ENCODE measurements around the gene ABR. TPM values are rescaled to one million over a fixed set of nuclear protein-coding genes. Genes with fewer than 3 reads are reported as not detected.

The ABR gene
- total RNA-seq, 1 donor from 2014 or later: 56.1 TPM

DNA sequence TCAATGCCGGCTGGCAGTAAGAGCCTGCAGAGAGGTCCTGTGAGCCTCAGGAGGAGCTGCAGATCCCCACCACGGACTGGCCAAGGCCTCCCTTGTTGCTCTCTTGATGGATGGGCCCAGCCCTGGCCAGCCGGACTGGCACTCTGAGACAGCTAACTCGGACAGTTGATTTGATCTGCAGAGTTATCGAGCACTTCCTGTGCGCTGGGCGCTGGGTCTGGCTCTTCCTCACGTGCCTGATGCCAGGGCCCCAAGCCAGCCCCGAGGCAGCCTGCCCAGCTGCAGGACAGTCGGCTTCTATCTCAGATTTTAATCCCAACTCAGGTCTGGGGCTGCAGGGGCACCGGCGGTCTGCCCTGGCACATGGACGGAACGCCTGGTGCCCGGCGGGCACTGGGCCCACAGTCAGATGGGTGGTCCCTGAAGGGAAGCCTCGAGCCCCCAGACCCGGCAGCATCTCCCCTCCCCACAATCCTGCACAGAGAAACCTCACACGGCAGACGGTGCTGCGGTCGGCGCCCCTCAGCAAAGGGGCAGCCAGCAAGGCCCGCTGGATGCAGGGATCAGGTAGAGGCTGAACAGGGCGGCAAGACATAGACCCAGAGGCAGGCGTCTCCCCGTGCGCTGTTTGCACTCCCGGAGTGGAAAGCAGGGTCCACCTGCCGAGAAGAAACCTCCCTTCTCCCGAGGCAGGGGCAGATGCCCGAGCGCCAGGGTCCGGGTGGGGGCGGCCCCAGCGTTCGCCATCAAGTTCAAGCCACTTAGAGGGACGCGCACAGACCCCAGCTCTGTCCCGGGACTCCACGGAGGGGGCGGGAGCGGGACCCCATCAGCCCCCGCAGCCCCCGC lies 148.9 kb downstream of the ABR start:
- DNase-seq: peak; percentile 73

DNA sequence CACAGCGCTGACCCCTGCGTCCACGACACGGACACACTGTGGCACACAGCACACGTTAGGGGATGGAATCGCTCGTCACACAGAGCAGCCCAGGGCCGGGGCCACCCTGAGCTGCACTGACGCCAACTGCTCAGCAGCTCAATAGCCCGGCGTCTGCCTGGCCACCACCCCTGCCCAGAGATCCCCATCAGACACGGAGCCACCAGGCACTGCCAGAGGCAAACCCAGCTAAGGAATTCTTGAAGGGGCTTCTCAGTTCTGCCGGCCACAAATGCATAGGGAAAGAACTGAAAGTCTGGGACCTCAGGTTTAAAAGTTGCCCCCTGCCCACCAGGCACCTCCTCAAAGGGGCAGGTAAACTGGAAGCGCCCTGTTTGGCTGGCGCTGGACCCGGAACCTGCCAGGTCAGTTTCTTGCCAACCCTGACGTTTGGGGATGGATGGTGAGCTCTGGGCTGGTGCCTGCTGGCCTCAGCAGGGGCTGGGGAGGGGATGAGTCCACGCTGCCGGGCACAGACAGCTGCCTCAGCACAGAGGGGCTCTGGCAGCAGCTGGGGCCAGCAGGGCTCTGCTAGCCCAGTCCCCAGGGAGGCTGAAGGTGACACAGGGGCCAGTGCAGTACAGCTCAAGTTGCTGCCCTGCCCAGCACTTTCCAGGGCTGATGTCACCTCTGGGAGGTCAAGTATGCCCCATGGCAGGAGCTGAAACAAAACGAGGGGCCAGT lies 149.7 kb downstream of the ABR start:
- DNase-seq: peak; percentile 87

DNA sequence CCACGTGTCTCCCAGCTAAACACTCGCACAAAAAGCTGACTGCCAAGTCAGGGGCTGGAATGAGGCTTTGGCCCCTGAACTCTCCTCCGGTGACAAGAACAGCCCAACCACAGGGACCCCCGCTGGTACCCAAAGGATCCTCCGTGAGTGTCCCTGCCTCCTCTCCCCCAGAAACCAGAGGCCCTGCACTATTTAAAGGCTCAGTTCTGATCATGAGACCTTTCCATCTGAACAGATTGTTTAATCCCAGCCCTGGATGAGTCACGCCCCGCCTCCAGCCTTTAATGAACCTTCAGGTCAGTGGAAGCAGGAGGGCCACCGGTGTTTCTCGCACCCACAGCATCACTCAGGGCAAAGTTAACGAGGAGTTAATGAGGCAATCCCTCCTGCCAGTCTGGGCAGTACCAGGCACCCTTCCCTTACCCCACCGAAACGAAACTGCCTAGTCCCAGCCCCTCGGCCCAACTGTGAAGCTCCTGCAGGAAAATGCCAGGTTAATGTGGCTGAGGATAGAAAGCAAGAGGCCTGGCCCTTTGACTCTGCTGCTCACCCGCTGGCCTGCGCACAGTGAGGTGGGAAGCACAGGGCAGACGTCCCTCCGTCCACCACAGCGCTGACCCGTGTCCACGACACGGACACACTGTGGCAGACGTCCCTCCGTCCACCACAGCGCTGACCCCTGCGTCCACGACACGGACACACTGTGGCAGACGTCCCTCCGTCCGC lies 150.4 kb downstream of the ABR start:
- no peak for DNase-seq

DNA sequence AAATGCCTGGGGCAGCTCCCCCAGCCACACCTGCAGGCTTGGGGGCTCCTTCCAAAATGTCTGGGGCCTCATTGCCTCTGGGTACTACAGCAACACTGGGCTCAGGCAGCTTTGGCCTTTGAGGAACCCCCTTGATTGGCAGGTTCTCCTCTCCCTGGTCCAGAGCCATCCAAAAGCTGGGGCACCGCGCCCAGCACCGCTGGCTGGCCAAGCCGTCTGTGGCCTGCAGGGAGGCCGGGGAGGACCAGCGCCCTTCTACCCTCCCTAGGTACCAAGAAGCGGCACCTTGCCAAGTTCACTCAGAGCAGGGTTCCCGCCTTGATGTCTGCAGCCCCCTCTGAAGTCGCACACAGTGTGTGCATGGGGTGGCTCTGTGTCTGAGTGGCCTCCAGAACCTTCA lies 152.7 kb downstream of the ABR start:
- no peak for DNase-seq

DNA sequence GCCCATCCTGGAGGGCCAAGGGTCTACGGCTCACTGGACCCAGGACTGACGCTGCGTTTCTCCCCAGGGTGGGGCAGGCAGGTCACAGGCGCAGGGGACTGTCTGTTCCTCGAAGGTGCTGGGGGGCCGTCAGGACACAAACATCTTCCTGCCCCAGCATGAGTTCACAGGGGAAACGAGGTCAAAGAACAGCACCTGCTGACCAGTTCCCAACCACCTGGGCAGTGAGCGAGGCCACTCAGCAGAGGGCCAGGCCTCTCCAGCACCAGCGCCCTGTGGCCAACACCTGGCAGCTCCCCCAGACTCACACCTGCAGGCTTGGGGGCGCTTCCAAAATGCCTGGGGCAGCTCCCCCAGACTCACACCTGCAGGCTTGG lies 153.2 kb downstream of the ABR start:
- DNase-seq: no peak

DNA sequence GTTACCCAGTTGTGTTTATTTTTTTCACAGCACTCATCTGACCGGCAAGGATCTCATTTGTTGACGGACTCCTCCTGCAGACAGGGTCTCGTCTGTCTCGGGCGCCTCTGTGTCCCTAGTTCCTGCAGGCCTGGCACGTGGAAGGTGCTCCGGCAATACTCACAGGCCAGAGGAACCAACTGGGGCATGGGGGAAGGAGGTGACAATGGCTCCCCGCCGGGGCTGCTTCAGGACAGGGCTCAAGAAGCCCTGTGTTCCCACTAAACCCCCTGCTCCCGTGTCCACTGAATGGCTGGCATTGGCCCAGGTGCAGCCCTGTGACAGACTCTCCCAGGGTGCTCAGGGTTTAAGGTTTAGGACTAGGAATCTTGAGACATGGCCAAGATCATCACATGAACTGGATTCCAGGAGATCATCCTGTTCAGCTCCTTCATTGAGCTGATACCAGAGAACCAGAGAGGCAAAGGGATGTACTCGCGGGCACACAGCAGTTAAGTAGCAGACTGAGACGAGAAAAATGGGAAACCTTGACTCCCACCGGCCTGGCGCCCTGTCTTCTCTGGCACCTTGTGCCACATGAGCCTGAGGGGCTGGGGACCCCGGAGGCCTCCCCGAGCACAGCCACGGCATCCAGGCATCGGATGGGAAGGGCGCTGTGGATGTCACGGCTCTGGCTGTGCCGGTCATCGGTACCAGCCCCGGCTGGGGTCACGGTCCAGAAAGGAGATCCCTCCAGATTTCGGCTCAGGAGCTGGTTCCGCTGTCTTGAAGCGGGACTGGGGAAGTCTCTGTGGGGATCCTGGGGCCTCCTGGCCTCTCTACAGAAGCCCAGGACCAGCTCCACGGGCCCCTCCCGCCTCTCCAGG lies 153.8 kb downstream of the ABR start:
- DNase-seq: no peak

DNA sequence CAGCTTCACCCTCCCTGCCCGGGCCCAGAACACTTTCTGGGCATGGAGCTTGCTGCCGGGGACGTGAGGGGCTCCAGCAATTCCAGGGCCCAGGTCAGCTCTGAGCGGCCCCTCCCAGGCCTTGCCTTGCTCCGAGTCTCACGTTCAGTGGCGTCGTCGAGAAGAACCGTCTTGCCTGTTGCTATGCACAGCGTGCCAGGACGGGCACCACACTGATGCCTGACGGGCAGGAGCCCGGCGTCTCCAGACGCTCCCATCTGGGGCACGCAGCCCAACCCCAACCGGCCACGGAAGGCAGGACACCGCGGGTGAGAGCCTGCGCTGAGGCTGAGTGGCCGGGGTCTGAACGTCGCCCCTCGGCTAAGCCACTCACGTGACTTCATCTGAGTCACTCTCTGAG lies 155.7 kb downstream of the ABR start:
- DNase-seq: no peak

DNA sequence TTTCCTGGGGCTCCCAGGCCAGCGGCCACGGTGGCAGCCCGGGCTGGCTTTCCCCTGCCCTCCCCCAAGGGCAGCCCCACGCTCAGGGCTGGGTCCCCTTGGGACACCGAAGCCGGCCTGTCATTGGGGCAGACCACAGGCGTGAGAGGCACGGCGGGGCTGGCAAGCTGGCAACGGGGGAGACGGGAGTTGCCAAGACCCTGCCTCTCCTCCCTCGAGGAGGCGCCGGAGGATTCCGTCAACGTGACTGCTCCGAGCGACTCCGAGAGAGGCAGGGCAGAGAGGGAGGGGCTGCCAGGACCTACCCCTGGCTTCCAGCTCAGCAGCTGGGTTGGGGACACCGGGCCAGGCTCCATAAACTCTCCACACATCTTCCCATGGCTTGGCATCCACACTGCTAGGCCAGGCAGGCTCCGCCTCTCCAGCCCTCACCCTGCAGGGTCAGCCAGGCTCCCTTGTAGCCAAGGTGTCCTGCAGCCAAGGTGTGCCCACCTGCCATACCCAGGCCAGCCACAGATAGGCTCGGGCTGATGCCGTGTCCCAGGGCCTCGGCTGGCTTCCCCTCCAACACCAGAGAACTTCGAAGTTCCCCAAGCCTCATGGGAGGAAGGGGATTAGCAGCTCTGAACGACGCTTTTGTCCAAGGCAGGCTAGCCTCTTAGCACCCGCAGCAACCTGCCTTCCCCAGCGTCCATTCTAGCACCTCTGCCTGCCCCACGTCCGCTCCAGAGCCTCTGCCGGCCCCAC lies 157.3 kb downstream of the ABR start:
- DNase-seq: peak; percentile 90

DNA sequence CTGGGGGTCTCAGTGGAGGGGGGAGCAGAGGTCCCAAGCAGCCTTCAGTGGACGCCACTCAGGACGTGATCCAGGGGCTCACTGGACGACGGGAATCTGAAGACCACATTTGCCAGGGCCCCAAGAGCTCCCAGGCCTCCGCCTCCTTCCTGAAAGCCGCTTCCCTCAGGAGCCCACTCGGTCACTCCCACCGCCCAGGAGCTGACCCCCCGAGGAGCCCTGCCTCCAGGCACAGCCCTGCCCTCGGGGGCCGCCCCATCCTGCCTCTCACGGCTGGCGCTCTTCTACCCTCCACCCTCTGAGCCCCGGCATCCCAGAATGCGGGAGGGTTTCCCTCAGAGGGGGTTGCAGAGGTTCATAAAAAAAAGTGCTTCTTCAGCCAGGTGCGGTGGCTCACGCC lies 158.6 kb downstream of the ABR start:
- DNase-seq: no peak

DNA sequence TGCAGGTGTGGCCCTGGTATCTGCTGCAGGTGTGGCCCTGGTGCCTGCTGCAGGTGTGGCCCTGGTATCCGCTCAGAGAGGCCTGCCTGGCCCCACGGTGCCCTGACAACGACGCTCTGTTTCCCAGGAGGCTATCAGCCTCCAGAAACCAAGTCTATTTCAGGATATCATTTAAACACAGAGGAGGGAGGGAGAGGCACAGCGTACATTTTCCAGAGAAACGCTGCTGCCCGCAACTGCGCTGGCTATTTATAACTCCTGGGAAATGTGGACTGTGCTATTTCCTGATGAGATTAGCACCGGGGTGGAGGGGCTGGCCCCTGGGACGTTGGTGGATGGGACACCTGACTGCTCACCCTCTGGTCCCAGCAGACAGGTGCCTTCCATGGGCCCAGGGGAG lies 160.3 kb downstream of the ABR start:
- DNase-seq: no peak

DNA sequence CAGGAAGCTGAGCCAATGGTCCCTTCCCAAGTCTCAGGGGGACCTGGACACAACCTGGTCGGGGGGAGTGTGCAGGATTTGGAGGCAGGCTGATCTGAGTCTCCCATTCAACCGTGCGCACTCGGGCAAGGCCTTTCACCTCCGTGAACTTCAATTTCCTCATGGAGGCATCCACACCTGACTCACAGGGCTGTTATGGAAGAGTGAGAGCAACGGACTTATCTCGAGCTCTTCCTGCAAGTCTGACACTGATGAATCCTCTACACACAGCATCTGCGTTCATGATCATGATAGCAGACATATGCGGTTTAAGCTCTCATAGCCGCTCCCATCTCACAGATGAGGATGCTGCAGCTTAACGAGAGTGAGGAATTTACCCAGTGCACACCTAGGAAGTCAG lies 161.2 kb downstream of the ABR start:
- no peak for DNase-seq

DNA sequence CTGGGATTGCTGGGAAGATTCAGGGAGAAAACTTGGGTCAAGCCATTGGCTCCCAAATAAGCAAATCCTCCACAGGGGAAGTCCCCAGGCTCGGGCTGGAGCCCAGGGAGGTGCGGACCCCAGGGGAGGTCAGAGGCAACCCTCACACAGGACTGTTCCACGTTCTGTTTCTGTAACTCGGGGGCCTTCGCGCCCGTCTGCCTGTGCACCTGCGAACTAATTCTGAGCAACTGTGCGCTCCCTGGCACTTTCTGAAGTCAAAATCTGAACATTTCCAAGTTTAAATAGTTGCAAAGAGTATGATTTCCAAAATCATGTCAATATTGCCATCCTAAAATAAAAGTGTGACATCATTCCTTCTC lies 166.1 kb downstream of the ABR start:
- DNase-seq: no peak

DNA sequence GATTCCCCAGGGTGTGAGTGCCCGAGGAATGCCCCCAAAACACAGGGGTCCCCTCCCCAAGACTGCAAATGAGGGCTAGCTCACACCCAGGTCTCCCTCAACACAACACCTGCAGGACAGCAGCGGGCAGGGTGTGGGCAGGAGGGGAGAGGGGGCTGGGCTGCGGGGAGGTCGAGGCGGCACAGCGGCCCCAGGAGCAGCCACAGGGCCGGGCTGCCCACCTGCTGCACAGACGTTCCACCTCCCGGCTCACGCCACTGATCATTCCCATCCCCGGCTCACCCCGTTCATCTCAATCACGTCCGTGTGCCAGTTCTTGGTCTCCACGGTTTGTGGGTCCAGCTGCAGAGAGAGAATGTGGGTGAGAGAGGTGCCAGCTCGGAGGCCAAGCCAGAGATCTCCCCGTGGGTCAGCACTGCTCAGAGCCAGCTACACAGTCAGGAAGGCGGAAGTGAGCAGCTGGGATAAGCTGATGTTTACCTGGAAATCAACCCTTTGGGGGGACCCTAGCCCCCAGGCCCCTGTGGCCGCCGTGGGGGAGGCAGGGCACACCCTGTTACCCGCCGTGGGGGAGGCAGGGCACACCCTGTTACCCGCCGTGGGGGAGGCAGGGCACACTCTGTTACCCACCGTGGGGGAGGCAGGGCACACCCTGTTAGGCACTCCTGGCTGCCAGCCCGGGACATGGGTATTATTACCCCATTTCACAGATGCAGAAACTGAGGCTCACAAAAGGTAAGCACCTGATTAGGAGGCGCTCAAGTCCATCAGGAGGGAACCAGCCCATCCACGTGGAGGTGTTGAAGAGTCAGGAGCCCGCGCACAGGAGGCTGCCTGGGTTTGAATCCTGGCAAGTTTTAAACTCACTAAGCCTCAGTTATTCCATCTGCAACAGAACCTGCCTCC lies 166.7 kb downstream of the ABR start:
- DNase-seq: no peak

DNA sequence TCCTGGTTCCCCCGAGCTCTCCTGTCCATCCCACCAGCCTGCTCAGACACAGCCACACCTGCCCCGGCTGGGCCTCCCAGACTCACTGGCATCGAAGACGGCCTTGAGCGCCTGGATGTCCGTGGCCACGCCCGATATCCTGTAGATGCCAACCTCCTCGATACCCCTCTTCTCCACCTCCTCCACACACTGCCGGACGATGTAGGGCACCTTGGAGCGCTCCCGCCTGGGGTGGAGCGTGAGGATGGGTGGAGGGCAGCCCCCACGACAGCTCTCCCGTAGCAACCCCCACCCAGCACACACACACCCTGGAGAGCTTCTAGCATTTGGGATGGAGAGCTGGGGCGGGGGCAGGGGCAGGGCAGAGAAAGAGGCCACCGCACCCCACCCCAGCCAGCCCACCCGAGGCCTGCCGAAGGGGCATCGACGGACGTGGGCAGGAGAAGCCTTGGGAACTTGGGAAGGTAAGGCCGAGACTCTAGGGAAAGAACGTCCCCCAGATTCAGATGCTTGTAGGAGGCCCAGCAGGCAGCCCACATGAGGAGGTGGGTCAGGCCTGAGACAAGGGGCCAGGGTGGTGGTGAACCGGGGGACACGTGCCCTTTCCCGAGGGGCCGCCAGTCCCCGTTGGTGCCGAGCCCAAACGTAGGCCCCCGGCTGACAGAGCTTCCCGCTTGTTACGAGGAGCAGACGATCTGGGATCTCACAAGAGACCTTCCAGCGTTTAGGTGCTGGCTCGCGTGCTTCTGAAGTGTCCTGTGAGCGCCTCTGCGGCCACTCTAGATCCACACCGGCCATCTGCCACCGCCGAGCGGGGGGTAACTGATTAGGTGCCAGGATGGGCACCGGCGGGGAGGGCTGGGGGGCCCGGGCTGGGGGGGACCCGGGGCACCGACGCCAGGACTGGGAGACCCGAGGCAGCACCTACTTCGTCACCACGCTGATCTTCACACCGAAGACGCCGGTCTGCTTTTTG lies 167.7 kb downstream of the ABR start:
- no peak for DNase-seq

DNA sequence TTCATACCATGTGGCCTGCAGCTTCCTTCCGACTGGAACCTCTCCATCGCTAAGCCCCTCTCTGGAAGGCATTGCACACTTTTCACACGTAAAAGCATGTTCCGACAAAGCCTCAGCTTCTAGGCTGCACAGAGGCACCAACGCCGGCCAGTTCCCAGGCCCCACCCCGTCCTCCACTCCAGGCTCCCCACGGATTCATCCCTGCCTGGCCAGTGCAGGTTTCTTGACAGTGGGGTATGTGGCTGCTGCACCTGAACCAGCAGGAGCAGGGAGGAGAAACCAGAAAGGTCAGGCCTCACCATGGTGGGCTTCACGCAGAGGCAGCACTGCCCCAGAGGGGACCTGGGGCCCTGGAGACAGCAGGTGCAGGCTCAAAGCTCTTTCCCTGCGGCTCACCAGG lies 168.6 kb downstream of the ABR start:
- no peak for DNase-seq

DNA sequence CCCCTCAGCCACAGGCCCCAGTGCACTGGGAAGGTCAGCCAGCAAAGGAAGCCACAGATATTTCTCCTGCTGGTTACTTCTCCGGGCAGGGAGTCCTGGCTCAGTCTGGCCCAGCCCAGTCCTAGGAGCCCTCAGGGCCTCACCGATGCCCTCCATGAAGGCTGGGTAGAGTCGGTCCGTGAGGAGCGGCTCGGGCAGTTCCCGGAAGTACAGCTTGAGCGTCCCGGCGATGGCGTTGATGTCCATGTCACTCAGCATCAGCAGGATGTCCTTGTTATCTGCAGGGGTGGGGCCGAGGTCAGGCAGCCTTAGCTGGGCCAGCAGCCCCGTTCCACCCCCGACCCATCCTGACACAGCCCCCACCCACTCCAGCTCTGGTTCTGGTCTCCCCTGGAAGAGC lies 169.2 kb downstream of the ABR start:
- no peak for DNase-seq

DNA sequence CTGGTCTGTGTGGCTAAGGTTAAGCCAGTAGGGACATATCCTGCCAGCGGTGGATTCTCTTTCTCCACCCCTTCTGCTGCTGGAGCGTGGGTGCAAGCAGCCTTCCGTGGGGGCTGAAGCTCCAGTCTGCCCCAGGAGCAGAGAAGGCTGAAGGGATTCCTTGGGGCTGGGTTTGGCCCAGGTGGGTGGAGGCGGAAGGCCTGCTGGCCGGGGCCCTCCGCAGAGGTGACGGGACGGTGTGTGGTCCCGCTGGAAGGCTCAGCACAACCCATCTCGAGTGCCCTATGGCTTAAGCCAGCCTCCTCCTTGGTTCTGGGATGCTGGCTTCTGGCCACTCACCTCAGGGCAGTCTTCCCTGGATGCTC lies 169.7 kb downstream of the ABR start:
- DNase-seq: no peak

DNA sequence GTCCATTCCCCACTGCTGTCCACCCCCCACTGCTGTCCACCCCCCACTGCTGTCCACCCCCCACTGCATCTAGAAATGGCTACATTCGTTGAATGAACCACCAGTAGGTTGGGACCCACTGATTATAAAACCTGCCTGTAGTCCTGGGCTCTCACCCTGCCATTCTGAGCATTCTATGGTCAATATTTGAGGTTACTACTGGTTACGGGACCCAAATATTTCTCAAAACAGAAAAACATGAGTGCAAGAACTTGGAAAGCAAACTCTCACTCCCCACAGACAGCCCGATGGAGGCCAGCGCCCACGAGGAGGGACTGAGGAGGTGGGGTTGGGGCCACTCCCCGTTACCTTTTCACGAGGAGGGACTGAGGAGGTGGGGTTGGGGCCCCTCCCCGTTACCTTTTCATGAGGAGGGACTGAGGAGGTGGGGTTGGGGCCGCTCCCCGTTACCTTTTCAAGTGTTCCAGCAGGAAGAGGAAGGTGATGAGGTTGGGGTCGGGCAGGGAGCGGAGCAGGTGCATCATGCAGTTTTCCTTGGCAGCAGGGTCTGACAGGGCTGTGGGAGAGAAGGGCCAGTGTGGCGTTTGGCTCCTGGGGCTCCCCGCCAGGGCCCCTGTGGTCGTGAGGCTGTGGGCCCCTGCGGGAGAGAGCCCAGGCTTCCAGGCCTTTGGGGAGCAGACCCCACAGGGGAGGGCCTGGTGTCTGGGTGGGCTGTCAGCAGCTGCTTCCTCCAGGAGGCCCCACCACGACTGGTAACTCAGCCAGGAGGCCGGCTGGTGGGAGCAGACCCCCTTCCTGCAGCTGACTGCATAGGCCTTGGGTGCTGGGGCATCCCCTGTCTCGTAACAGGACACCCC lies 170.3 kb downstream of the ABR start:
- DNase-seq: no peak
